NCI-H82 treated with DMSO at 0.1 percent for 48 hours (cell line): Measurements from ENCODE around the gene PTPRU.
"Not testable (repeated sequence)": the region's sequence is repeated elsewhere in the genome, so short reads cannot be mapped to it uniquely, and the experiment has no call there.

ENCODE experiments used
- DNase-seq: peaks from one replicate; lab custom pipeline; 2025; ENCODE audit not compliant: unreplicated experiment; lab: John Stamatoyannopoulos, UW

Gene PTPRU

GRCh38 chr1:29314685-29315084, 78.4 kb downstream of the PTPRU start:
- DNase-seq, result not testable (repeated sequence)

GRCh38 chr1:29315262-29315661, 78.9 kb downstream of the PTPRU start:
- no peak for DNase-seq

GRCh38 chr1:29315876-29316275, 79.6 kb downstream of the PTPRU start:
- DNase-seq, result no peak

- no peak for DNase-seq
These were observed 81.0 kb downstream of the PTPRU start for GRCh38 chr1:29317063-29317915.

GRCh38 chr1:29317916-29318530, 81.7 kb downstream of the PTPRU start:
- DNase-seq, result no peak

- no peak for DNase-seq
These were observed 82.4 kb downstream of the PTPRU start for GRCh38 chr1:29318724-29319123.

- no peak for DNase-seq
These were observed 83.2 kb downstream of the PTPRU start for GRCh38 chr1:29319300-29320110.

GRCh38 chr1:29320156-29320940, 84.0 kb downstream of the PTPRU start:
- no peak for DNase-seq

GRCh38 chr1:29321176-29321575, 84.9 kb downstream of the PTPRU start:
- no peak for DNase-seq

GRCh38 chr1:29322147-29322694, 85.9 kb downstream of the PTPRU start:
- no peak for DNase-seq

- DNase-seq, result no peak
These were observed 86.7 kb downstream of the PTPRU start for GRCh38 chr1:29322861-29323585.

- no peak for DNase-seq
These were observed 87.3 kb downstream of the PTPRU start for GRCh38 chr1:29323636-29324035.

GRCh38 chr1:29324202-29324601, 87.9 kb downstream of the PTPRU start:
- no peak for DNase-seq

- DNase-seq, result no peak
These were observed 88.5 kb downstream of the PTPRU start for GRCh38 chr1:29324771-29325351.

- no peak for DNase-seq
These were observed 89.4 kb downstream of the PTPRU start for GRCh38 chr1:29325675-29326074.

- DNase-seq, result no peak
These were observed 89.8 kb downstream of the PTPRU start for GRCh38 chr1:29326123-29326522.

- no peak for DNase-seq
These were observed 91.1 kb downstream of the PTPRU start for GRCh38 chr1:29327223-29327935.

- DNase-seq, result no peak
These were observed 92.9 kb downstream of the PTPRU start for GRCh38 chr1:29329022-29329775.
